Measurements from ENCODE around the gene PTPRQ. TPM values are rescaled to one million over a fixed set of nuclear protein-coding genes. Genes with fewer than 3 reads are reported as not detected.

PTPRQ gene
- total and polyA plus RNA-seq, 9 of the 15 experiments (the other 6 are each of a cell fraction or from before 2014, with no cell fraction given): not detected

- Histone ChIP-seq H3K4me2 (ENCODE audit: insufficient read depth, low read length) (no peak overlapping the region), H3K27ac (ENCODE audit: extremely low read depth, low read depth, low read length) (no peak overlapping the region), H3K36me3 (ENCODE audit: control insufficient read depth, insufficient read depth, low read length) (no peaks in the 10 kb centered on the region), H3K9me1 (ENCODE audit: control insufficient read depth, insufficient read depth, low read length) (no peaks in the 10 kb centered on the region), H3K27me3 (ENCODE audit: control insufficient read depth in 2 of 2, insufficient read depth in 2 of 2, low read length in 2 of 2) (no peaks in the 10 kb centered on the region), H3K4me3 (no peak overlapping the region), H3K79me2 (ENCODE audit: control insufficient read depth, insufficient read depth, low read length) (no peaks in the 10 kb centered on the region), H4K20me1 (replicated peaks; ENCODE audit: control insufficient read depth, insufficient read depth, low read length) (no peaks in the 10 kb centered on the region), H2AFZ (ENCODE audit: low read depth, low read length) (no peak overlapping the region), H3K9me3 (replicated peaks; ENCODE audit: control insufficient read depth, insufficient read depth, low read depth, low read length) (no peaks in the 10 kb centered on the region; the same call in 1 of the 2 replicates), H3K4me1 (replicated peaks in 1 of 2; ENCODE audit: control insufficient read depth in 2 of 2, insufficient read depth in 2 of 2, low read length in 2 of 2) (no peaks in the 10 kb centered on the region), H3K9ac (ENCODE audit: insufficient read depth in 1 of 2, low read depth in 2 of 2, low read length in 2 of 2) (no peak overlapping the region)
- in situ Hi-C loops (cut with MboI): no loop called here
- FAIRE-seq (no peak), DNase-seq (ENCODE audit: extremely low read depth in 1 of 4, low spot score in 3 of 4) (no peak), ATAC-seq (no peak)
- intact Hi-C loops (cut with micrococcal nuclease): no loop called here
- CTCF ChIA-PET (ENCODE audit: low intra/inter-chr PET ratio): no interaction called here
- POLR2A ChIA-PET: no interaction called here
- WGBS (ENCODE audit: insufficient coverage, low coverage, missing lambda C conversion rate): 2% methylated on average over 3 of the region's 3 CpGs
- no TSS peak for BruUV-seq (replicated peaks)
- TF ChIP-seq ZNF717 (CRISPR knock-in tag; IDR thresholded peaks at IDR 0.05) (no peak), OTX1 (CRISPR knock-in tag; IDR thresholded peaks at IDR 0.05) (no peak), ARID2 (IDR thresholded peaks at IDR 0.05) (no peak), KLF13 (tag; IDR thresholded peaks at IDR 0.05; ENCODE audit: borderline replicate concordance, low read depth) (no peak), IRF1 (CRISPR knock-in tag; IDR thresholded peaks at IDR 0.05; ENCODE audit: borderline replicate concordance) (no peak), ZBTB8A (IDR thresholded peaks at IDR 0.05; ENCODE audit: partially characterized antibody) (no peak), REST (IDR thresholded peaks at IDR 0.05; ENCODE audit: borderline replicate concordance) (no peak), REST (CRISPR knock-in tag; IDR thresholded peaks at IDR 0.05; ENCODE audit: low read depth) (no peak), CSDE1 (IDR thresholded peaks at IDR 0.05) (no peak), TCF7 (IDR thresholded peaks at IDR 0.05; ENCODE audit: borderline replicate concordance) (no peak), ZNF695 (CRISPR knock-in tag; IDR thresholded peaks at IDR 0.05) (no peak), TBP (optimal IDR thresholded peaks at IDR 0.05; ENCODE audit: low read depth, low read length) (no peak), ZBTB7A (IDR thresholded peaks at IDR 0.05; ENCODE audit: borderline replicate concordance, control insufficient read depth, low read depth, low read length) (no peak), LARP7 (IDR thresholded peaks at IDR 0.05) (no peak)
- TF ChIP-seq, protein P1, sequence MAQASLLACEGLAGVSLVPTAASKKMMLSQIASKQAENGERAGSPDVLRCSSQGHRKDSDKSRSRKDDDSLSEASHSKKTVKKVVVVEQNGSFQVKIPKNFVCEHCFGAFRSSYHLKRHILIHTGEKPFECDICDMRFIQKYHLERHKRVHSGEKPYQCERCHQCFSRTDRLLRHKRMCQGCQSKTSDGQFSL (CRISPR knock-in tag; IDR thresholded peaks at IDR 0.05): no peak
- TF ChIP-seq, protein P1 (tag; IDR thresholded peaks at IDR 0.05): no peak
Measured at GRCh38 chr12:80602455-80602854, 158.4 kb downstream of the PTPRQ start.

Measured in K562 (cell line).